Measurements from ENCODE around the gene KREMEN1. TPM values are rescaled to one million over a fixed set of nuclear protein-coding genes. Genes with fewer than 3 reads are reported as not detected.

Gene KREMEN1
- total and polyA plus RNA-seq, 2 experiments from 2014 or later = 1.8 to 3.8 TPM

DNA sequence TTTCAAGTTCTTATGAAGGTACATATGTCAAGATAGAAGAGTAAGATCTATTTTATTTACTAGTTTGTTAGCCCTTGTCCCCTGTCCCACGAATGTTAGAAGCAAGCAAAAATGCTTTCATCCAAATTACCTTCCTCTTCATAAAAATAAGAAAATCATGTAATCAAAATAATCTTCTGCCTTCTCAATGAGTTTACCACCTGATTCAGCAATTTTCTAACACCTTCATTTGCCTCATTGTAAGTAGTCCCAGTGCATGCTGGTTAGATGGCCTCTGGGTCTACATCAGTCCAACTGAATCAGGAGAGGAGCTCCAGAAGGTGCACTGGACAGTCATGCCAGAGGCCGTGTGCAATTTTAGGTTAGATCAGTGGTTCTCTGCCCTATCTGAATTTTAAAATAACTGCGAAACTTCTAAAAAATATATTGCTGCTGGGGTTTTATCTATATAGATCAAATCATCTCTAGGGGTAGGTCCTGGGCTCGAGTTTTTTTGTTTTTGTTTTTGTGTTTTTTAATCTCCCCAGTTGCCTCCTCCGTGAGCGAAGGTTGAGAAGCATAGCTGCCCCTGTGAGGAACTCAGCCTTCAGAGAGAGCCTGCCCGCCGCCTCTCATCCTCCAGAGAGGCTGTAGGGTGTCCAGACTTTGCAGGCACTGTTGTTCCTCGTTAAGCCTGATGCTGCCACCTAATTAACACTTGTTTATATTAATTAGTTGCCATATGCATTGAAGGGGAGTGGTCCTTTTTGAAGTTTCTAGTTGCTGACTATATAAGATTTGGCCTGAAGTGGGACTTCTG lies 43.4 kb upstream of the KREMEN1 start (continued):
- TF ChIP-seq, protein P1, sequence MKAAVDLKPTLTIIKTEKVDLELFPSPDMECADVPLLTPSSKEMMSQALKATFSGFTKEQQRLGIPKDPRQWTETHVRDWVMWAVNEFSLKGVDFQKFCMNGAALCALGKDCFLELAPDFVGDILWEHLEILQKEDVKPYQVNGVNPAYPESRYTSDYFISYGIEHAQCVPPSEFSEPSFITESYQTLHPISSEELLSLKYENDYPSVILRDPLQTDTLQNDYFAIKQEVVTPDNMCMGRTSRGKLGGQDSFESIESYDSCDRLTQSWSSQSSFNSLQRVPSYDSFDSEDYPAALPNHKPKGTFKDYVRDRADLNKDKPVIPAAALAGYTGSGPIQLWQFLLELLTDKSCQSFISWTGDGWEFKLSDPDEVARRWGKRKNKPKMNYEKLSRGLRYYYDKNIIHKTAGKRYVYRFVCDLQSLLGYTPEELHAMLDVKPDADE (IDR thresholded peaks at IDR 0.05) = no peak

DNA sequence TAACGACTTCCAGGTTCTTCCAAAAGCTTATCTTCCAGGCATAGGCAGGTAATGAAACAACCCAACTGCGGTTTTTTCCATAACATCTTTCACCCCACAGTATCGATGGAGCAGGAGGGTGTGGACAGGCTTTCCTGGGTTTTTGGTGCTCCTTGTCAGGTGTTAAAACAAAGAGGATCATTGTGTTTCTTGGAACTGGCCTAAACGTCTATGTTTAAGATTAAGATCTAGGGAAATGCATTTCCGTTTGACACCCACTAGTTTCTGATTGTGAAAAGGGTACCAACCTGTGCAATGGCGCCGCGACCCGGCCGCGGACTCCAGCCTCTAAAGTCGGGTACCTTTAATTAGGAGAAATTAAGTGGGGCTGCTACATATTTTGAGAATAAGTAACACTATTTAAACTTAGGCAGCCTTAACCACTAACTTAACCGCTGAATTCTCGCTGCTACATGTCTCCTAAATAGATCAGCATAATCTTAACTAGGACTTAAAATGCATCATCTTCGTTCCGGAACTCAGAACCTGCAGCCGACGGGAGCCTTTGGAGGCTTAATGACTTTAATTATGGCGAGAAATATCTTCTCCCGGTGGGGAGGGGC lies 42.7 kb upstream of the KREMEN1 start:
- peaks cover 6% of the 10 kb centered on the region for H3K27me3 Mint-ChIP-seq (ENCODE audit: insufficient read depth, low read depth, poor library complexity)
- H3K27ac ChIP-seq (ENCODE audit: low read depth) = peak overlapping the region; percentile 70
- no peaks in the 10 kb centered on the region for H4K20me1 ChIP-seq (replicated peaks; ENCODE audit: insufficient read depth)
- H3K4me2 ChIP-seq = peak overlapping the region; percentile 85
- no peaks in the 10 kb centered on the region for H3K9me2 ChIP-seq (ENCODE audit: insufficient read depth)
- peak overlapping the region; percentile 62 for H3K4me3 ChIP-seq
- peaks cover 33% of the 10 kb centered on the region for H3K4me1 ChIP-seq (ENCODE audit: insufficient read depth)
- no peaks in the 10 kb centered on the region for H3K36me3 ChIP-seq (ENCODE audit: insufficient read depth)
- H3K9me3 Mint-ChIP-seq = no peaks in the 10 kb centered on the region
- no peak overlapping the region for H2AFZ ChIP-seq
- ATAC-seq = no peak
- H3K4me1 Mint-ChIP-seq = peaks cover 49% of the 10 kb centered on the region
- H3K27ac Mint-ChIP-seq = no peak overlapping the region
- DNase-seq (ENCODE audit: low spot score) = peak; percentile 29
- H3K4me3 Mint-ChIP-seq = peak overlapping the region; percentile 80
- H3F3A ChIP-seq (replicated peaks; ENCODE audit: low read depth) = peaks cover 5% of the 10 kb centered on the region; the same call in 1 of the 2 replicates
- H3K27me3 ChIP-seq (ENCODE audit: insufficient read depth) = no peaks in the 10 kb centered on the region
- peaks cover 69% of the 10 kb centered on the region for H3K79me2 ChIP-seq (replicated peaks; ENCODE audit: insufficient read depth)
- H3K36me3 Mint-ChIP-seq (ENCODE audit: low read depth) = peaks cover 6% of the 10 kb centered on the region; the same call in 2 of the 3 replicates
- TF ChIP-seq CREB1 (CRISPR knock-in tag; IDR thresholded peaks at IDR 0.05; ENCODE audit: low read depth) = no peak
- TF ChIP-seq, protein P2, sequence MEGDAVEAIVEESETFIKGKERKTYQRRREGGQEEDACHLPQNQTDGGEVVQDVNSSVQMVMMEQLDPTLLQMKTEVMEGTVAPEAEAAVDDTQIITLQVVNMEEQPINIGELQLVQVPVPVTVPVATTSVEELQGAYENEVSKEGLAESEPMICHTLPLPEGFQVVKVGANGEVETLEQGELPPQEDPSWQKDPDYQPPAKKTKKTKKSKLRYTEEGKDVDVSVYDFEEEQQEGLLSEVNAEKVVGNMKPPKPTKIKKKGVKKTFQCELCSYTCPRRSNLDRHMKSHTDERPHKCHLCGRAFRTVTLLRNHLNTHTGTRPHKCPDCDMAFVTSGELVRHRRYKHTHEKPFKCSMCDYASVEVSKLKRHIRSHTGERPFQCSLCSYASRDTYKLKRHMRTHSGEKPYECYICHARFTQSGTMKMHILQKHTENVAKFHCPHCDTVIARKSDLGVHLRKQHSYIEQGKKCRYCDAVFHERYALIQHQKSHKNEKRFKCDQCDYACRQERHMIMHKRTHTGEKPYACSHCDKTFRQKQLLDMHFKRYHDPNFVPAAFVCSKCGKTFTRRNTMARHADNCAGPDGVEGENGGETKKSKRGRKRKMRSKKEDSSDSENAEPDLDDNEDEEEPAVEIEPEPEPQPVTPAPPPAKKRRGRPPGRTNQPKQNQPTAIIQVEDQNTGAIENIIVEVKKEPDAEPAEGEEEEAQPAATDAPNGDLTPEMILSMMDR (conservative IDR thresholded peaks at IDR 0.05; ENCODE audit: low read depth in 2 of 2) = peak in 1 of 2 experiments; percentile 45; a peak in 2 of 4 replicates

DNA sequence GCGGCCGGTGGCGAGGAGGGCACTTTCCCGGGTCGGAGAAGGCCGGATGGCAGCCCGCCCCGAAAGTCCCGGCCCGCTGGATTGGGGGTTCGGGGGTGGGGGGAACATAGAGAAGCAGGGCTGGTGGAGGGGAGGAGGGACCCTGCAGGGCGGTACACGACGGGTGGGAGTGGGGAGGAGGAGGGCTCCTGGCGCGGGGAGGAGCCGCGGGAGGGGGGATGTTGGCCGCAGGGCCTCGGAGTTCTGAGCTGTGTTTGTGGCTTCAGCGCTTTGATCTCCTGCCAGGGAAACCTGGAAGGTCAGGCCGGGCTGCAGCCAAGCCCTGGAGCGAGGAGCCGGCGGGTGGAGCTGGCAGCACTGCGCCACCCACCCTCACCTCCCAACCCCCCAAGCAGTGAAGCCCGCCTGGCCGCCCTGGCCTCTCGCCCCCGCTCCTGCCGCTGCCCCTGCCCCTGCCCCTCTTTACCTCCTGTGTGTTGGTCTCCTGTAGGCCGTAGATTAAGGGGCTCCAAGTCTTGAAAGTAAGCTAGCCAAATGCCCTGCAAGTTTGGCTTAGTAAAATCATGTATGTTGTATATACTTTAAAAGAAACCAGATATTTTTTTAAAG lies 42.1 kb upstream of the KREMEN1 start:
- no peaks in the 10 kb centered on the region for H3K27me3 ChIP-seq (ENCODE audit: insufficient read depth)
- Mint-ChIP-seq H3K27ac (peak overlapping the region; percentile 97), H3K9me3 (no peaks in the 10 kb centered on the region), H3K4me1 (peaks cover 49% of the 10 kb centered on the region), H3K27me3 (ENCODE audit: insufficient read depth, low read depth, poor library complexity) (peaks cover 6% of the 10 kb centered on the region), H3K36me3 (ENCODE audit: low read depth) (peaks cover 6% of the 10 kb centered on the region; the same call in 1 of the 3 replicates), H3K4me3 (peak overlapping the region; percentile 80)
- no peaks in the 10 kb centered on the region for H4K20me1 ChIP-seq (replicated peaks; ENCODE audit: insufficient read depth)
- H3K36me3 ChIP-seq (ENCODE audit: insufficient read depth) = no peaks in the 10 kb centered on the region
- peak overlapping the region; percentile 93 for H3K27ac ChIP-seq (ENCODE audit: low read depth)
- peaks cover 5% of the 10 kb centered on the region; the same call in 1 of the 2 replicates for H3F3A ChIP-seq (replicated peaks; ENCODE audit: low read depth)
- no peak overlapping the region for H2AFZ ChIP-seq
- peaks cover 33% of the 10 kb centered on the region for H3K4me1 ChIP-seq (ENCODE audit: insufficient read depth)
- peak; percentile 86 for DNase-seq (ENCODE audit: low spot score)
- TF ChIP-seq ZNF331 (CRISPR knock-in tag; IDR thresholded peaks at IDR 0.05; ENCODE audit: low read depth) = no peak
- peak; percentile 14; the same call in 1 of the 2 replicates for TF ChIP-seq POLR2AphosphoS5 (IDR thresholded peaks at IDR 0.05; ENCODE audit: low read depth)
- H3K4me2 ChIP-seq = peak overlapping the region; percentile 85
- no peaks in the 10 kb centered on the region for H3K9me2 ChIP-seq (ENCODE audit: insufficient read depth)
- H3K4me3 ChIP-seq = peak overlapping the region; percentile 62
- H3K79me2 ChIP-seq (replicated peaks; ENCODE audit: insufficient read depth) = peaks cover 69% of the 10 kb centered on the region
- peak; percentile 82 for ATAC-seq
